CD4-positive, alpha-beta T cell (primary cell): ENCODE data around the gene OGDH. TPM values are rescaled to one million over a fixed set of nuclear protein-coding genes. Genes with fewer than 3 reads are reported as not detected.

Experiments
- ATAC-seq: fragments of 200-7000 bp; cut with Tn5 transposase; one replicate; pipeline ENCODE4 v1.10.0; 2022; ENCODE audit warnings: mild to moderate bottlenecking; ENCODE audit not compliant: poor library complexity
- CTCF ChIA-PET: fragments of 350-600 bp; sonication (Branson Sonifier 250); formaldehyde crosslinking; loops from one replicate; lab custom pipeline; 2021; ENCODE audit warnings: antibody characterized with exemption, inconsistent platforms; lab: Charles Lee
- POLR2A ChIA-PET: fragments of 350-600 bp; sonication (Branson Sonifier 250); formaldehyde crosslinking; loops from one replicate; lab custom pipeline; 2021; ENCODE audit warnings: antibody characterized with exemption, inconsistent platforms; lab: Charles Lee
- DNase-seq, 14 experiments: peaks; one replicate each; pipeline ENCODE4 v3.0.0-alpha.2; 2013 to 2020; ENCODE audit warnings: mixed read lengths in 2 of 14
- H3K27ac ChIP-seq, 2 donors: one replicate each; pipeline versions ENCODE4 v1.5.1 to v1.7.0; 2013; ENCODE audit warnings: low read length in 2 of 2, low read depth in 1 of 2, mild to moderate bottlenecking in 1 of 2
- H3K27me3 ChIP-seq, 2 experiments: 1 replicate in 1 of 2; 2 replicates in 1 of 2; pipeline versions ENCODE4 v1.6.1 to v1.7.0; 2013; ENCODE audit warnings: low read length in 2 of 2, control low read depth in 1 of 2, mild to moderate bottlenecking in 1 of 2, moderate library complexity in 1 of 2; ENCODE audit not compliant: insufficient read depth in 2 of 2, control insufficient read depth in 1 of 2
- H3K36me3 ChIP-seq: one replicate; pipeline ENCODE4 v1.6.1; 2013; ENCODE audit warnings: low read length, control low read depth; ENCODE audit not compliant: insufficient read depth
- H3K4me1 ChIP-seq: one replicate; pipeline ENCODE4 v1.6.1; 2013; ENCODE audit warnings: low read length, control low read depth; ENCODE audit not compliant: insufficient read depth
- H3K4me3 ChIP-seq: one replicate; pipeline ENCODE4 v1.5.1; 2013; ENCODE audit warnings: mild to moderate bottlenecking, low read length, moderate library complexity
- H3K9me3 ChIP-seq, 2 experiments: 1 replicate in 1 of 2; 2 replicates in 1 of 2; pipeline versions ENCODE4 v1.6.1 to v1.7.0; 2013; ENCODE audit warnings: low read length in 2 of 2, mild to moderate bottlenecking in 2 of 2, control low read depth in 1 of 2, moderate library complexity in 1 of 2; ENCODE audit not compliant: control insufficient read depth in 1 of 2, insufficient read depth in 1 of 2
- H3K27ac Mint-ChIP-seq: one replicate; pipeline ENCODE4 v1.8.0; 2020; ENCODE audit warnings: mixed read lengths
- H3K27me3 Mint-ChIP-seq: one replicate; pipeline ENCODE4 v1.8.0; 2021; ENCODE audit warnings: mixed read lengths
- H3K36me3 Mint-ChIP-seq: one replicate; pipeline ENCODE4 v1.8.0; 2021; ENCODE audit warnings: low read depth, mixed read lengths
- H3K4me1 Mint-ChIP-seq: one replicate; pipeline ENCODE4 v1.8.0; 2021; ENCODE audit warnings: low read depth, mixed read lengths
- H3K4me3 Mint-ChIP-seq: one replicate; pipeline ENCODE4 v1.8.0; 2020; ENCODE audit warnings: mild to moderate bottlenecking, mixed read lengths
- H3K9me3 Mint-ChIP-seq: one replicate; pipeline ENCODE4 v1.8.0; 2020; ENCODE audit warnings: mixed read lengths
- CTCF ChIP-seq: fragments of 200-600 bp; IDR thresholded peaks from one replicate; pipeline ENCODE4 v1.8.0; 2022; ENCODE audit warnings: antibody characterized with exemption, mild to moderate bottlenecking
- intact Hi-C, 2 experiments: fragments of 100-400 bp; cut with DNase I in 1 of 2; cut with micrococcal nuclease in 1 of 2; formaldehyde crosslinking; loops; one replicate each; pipeline versions ENCODE4 v1.15.1 to v1.9.0; 2023 to 2025; cut with DNase I, micrococcal nuclease
- total RNA-seq, 174 experiments: library from RNA in 2 of 174; stranded (reverse) in 2 of 174; gene quantifications; one replicate each; pipeline ENCODE4 v1.2.3 and lab custom pipeline; 2021 to 2026

Gene OGDH
- total RNA-seq, 2 experiments from 2014 or later = 39.8 to 43.8 TPM

- peaks cover 84% of the 10 kb centered on the region for H3K4me1 Mint-ChIP-seq
- H3K9me3 ChIP-seq = no peaks in the 10 kb centered on the region
- no peak for TF ChIP-seq CTCF
- peaks cover 39% of the 10 kb centered on the region for H3K36me3 Mint-ChIP-seq
- no peak overlapping the region for H3K4me3 ChIP-seq
- H3K27ac Mint-ChIP-seq = peak overlapping the region; percentile 84
- ChIA-PET POLR2A (no interaction called here), CTCF (interaction anchor here (1.0 to 2.0 kb wide), 4 partner anchors 10 to 16 kb away, joined by 3 to 9 read pairs (median 4); partner anchors contain the start of gene OGDH)
- no peak for DNase-seq
- H3K36me3 ChIP-seq = peaks cover 5% of the 10 kb centered on the region
- H3K27me3 ChIP-seq = no peaks in the 10 kb centered on the region
- H3K9me3 Mint-ChIP-seq = no peaks in the 10 kb centered on the region
- ATAC-seq = no peak
- intact Hi-C loops = no loop called here
- H3K4me1 ChIP-seq = peaks cover 74% of the 10 kb centered on the region
- H3K27ac ChIP-seq = peak overlapping the region; percentile 32 to 57
- H3K27me3 Mint-ChIP-seq = no peaks in the 10 kb centered on the region
- H3K4me3 Mint-ChIP-seq = no peak overlapping the region
Observed at GRCh38 chr7:44618045-44618444, 11.6 kb downstream of the OGDH start.

- DNase-seq (peak in 4 of 14 experiments; percentile 33 to 78 (median 56)), ATAC-seq (peak; percentile 41)
- Histone ChIP-seq H3K36me3 (peaks cover 5% of the 10 kb centered on the region), H3K4me1 (peaks cover 74% of the 10 kb centered on the region), H3K27ac (peak overlapping the region; percentile 32 to 57), H3K4me3 (no peak overlapping the region), H3K9me3 (no peaks in the 10 kb centered on the region), H3K27me3 (no peaks in the 10 kb centered on the region)
- Mint-ChIP-seq H3K9me3 (no peaks in the 10 kb centered on the region), H3K27ac (peak overlapping the region; percentile 84), H3K4me3 (peak overlapping the region; percentile 3), H3K27me3 (no peaks in the 10 kb centered on the region), H3K36me3 (peaks cover 41% of the 10 kb centered on the region), H3K4me1 (peaks cover 91% of the 10 kb centered on the region)
- CTCF ChIA-PET = interaction anchor here (1.3 kb wide), 1 partner anchor 13 kb away, joined by 3 read pairs; the partner anchor contains the start of gene OGDH
- POLR2A ChIA-PET = interaction anchor here (4.5 kb wide), 1 partner anchor 12 kb away, joined by 48 read pairs; the partner anchor contains the start of gene OGDH
- intact Hi-C loops = no loop called here
- no peak for TF ChIP-seq CTCF
Observed at GRCh38 chr7:44618753-44619152, 12.3 kb downstream of the OGDH start.

- H3K27me3 ChIP-seq = no peaks in the 10 kb centered on the region
- POLR2A ChIA-PET = interaction anchor here (0.6 to 4.5 kb wide), 4 partner anchors 10 to 130 kb away, joined by 3 to 48 read pairs (median 9); partner anchors contain the start of gene OGDH
- no peak for TF ChIP-seq CTCF
- ATAC-seq = no peak
- peaks cover 80% of the 10 kb centered on the region for H3K4me1 ChIP-seq
- Mint-ChIP-seq H3K36me3 (peaks cover 55% of the 10 kb centered on the region), H3K9me3 (no peaks in the 10 kb centered on the region), H3K27me3 (no peaks in the 10 kb centered on the region), H3K27ac (peak overlapping the region; percentile 84), H3K4me3 (no peak overlapping the region), H3K4me1 (peaks cover 92% of the 10 kb centered on the region)
- H3K4me3 ChIP-seq = no peak overlapping the region
- peak overlapping the region in 1 of 2 donors; percentile 3 for H3K27ac ChIP-seq
- peaks cover 25% of the 10 kb centered on the region for H3K36me3 ChIP-seq
- peak in 2 of 14 experiments; percentile 53 to 65 for DNase-seq
- intact Hi-C loops = no loop called here
- no peaks in the 10 kb centered on the region for H3K9me3 ChIP-seq
- CTCF ChIA-PET = interaction anchor here (2.5 kb wide), 1 partner anchor 18 kb away, joined by 7 read pairs; no protein-coding TSS in a partner anchor
Observed at GRCh38 chr7:44621034-44621749, 14.8 kb downstream of the OGDH start.
